ENCODE measurements around the gene MPC2. TPM values are rescaled to one million over a fixed set of nuclear protein-coding genes. Genes with fewer than 3 reads are reported as not detected.

The MPC2 gene
- total RNA-seq (2022; extraction: Qiagen RNA extraction; ENCODE audit: low read depth): 43.1 to 81.3 TPM (median 78.9 TPM) in 5 replicates

DNA sequence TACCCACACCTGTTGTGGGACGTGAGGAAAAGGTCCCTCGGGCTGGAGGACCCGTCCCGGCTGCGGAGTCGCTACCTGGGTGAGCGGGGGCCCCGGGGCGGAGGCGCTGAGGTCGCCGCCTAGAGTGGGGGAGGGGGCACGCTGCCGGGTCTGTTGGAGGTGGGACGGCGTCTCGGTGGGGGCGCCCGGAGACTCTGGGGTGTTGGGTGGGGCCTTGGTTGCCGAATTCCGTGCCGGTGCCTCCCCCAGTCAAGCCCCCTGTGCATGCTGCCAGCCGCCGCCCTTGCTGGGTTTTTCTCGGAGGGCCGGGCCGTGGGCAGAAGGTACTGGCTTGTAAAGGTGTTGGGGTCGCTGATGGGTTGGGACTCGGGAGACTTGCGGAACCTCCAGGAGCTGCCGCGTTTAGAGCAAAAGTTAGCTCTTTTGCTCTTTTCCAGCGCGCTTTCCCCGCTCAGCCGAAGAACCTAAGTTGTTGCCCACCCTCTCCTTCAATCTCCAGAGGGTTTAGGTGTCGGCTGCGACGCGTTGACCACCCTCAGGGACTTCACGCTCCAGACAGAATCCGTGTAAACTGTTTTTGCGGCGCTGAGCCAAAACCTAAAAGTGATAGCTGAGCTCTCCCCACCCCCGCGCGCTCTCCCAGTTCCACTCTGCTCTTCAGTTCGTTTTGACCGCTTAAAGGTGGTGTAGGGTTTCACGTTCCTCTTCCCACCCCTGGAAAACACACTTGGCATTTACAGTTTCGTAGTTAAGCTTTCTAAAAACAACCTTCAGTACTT is at the start of gene MPC2:
MPC2 (minus strand) TSS at position 143 of the 779 bp plus-strand sequence. CDS start 1,231 bp downstream, outside the sequence.

DNA sequence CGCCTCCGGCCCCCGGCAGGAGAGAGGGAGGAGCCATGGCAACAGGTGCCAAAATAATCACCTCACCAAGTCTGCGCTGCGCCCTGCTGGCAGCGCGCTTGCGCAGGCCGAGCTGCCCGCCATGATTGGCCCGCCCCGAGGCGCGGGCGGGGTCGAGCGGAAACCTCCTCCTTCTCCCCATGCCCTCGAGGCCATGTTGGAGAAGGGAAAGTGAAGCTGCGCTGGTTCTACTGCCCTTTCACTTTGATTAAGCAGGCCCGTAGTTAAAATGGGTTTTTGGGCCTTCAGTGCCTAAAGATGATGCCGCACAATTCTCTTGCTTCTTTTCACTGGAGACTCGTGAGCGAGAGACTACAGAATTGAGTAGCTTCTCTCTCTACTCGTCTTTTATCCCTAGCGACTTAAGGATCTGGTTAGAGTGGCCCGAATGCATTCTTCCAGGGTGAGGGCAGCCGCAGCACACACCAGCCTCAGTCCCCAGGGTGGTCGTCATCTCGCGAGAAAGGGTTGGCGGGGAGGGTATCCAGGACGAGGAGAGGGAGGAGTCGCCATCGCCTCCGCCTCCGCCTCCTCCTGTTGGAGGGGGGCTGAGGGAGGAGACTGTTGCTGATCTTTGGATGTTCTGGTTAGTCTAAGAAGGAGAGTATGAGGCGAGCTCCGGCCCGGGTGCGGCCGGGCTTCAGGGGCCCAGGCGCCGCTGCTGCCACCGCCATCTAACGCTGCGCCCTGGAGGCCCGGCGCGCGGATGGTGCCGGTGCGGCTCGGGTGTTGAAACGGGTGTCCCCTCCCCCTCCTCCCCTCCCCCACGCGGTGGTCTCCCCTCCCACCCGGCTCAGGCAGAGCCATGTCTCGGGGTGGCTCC is 573 bp downstream of the MPC2 start, which contains the start of gene DCAF6:
DCAF6 (plus strand) TSS at position 616 of the 862 bp plus-strand sequence; CDS start at position 845, 229 bp downstream.

DNA sequence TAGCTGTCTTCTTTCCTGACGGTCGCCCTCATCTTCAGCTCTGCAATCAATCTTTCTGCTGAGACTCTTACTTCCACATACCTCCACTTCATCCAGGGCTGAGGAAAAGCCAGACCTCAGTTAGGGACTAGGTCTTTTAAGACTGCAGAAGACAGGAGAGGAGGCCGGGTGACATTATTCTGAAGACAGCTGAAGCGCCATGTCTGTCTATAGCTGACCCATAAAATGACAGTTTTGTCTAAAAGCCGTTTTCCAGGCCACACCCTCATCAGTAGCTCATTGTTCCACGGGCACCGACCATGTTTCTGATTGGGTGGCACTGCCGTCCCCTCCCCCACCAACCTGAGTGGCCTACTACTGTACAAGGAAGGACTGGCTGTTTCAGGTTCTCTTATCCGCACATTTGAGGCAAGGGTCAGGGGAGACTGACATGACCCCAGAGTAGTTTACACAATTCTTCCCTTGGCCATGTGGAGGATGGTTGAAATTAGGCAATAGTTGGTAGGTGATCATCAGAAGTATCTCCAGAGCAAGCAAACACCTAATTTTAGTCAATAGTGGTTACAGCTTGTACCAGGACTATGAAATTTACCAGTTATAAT is 22.9 kb downstream of the MPC2 start, which contains the start of gene ADCY10:
ADCY10 (minus strand) TSS at position 240 of the 602 bp plus-strand sequence. CDS start 8,994 bp downstream, outside the sequence.

Other genes starting within 250 kb of the MPC2 start
- 102 to 135 TPM (median 123 TPM) in 5 replicates for gene MPZL1, start 215.1 kb downstream of the MPC2 start, total RNA-seq (2022; extraction: Qiagen RNA extraction; ENCODE audit: low read depth)
- gene ADCY10, start 22.9 kb downstream of the MPC2 start, total RNA-seq (2022; extraction: Qiagen RNA extraction; ENCODE audit: low read depth): 0.12 to 0.22 TPM in 2 of 5 replicates, not detected in the others
- 23.6 to 27.8 TPM (median 27.1 TPM) in 5 replicates for gene DCAF6, start 389 bp downstream of the MPC2 start, total RNA-seq (2022; extraction: Qiagen RNA extraction; ENCODE audit: low read depth)
- 10.1 to 18.0 TPM (median 15.3 TPM) in 5 replicates for gene GPR161, start 199.9 kb upstream of the MPC2 start, total RNA-seq (2022; extraction: Qiagen RNA extraction; ENCODE audit: low read depth)
- gene TIPRL, start 241.9 kb upstream of the MPC2 start, total RNA-seq (2022; extraction: Qiagen RNA extraction; ENCODE audit: low read depth): 32.6 to 36.6 TPM (median 34.7 TPM) in 5 replicates